Panc1 (cell line): Measurements from ENCODE around the gene ZNF664. TPM values are rescaled to one million over a fixed set of nuclear protein-coding genes. Genes with fewer than 3 reads are reported as not detected.

ENCODE experiments used
- ATAC-seq: fragments of 200-7000 bp; cut with Tn5 transposase; 2 replicates; pipeline ENCODE4 v1.9.1; 2020; ENCODE audit warnings: mild to moderate bottlenecking, moderate library complexity
- BruUV-seq: library from RNA; stranded (reverse); fragments of 400-500 nt; replicated peaks from 2 replicates; lab custom pipeline; 2021; lab: Mats Ljungman, UMichigan
- CTCF ChIA-PET: fragments of 300-600 bp; sonication (Branson Sonifier 250); formaldehyde crosslinking; loops from one replicate; lab custom pipeline; 2022; ENCODE audit warnings: antibody characterized with exemption; lab: Charles Lee
- POLR2A ChIA-PET: fragments of 300-600 bp; sonication (Branson Sonifier 250); formaldehyde crosslinking; loops from one replicate; lab custom pipeline; 2022; ENCODE audit warnings: antibody characterized with exemption; lab: Charles Lee
- DNase-seq: peaks from one replicate; pipeline ENCODE4 v3.0.0-alpha.2; 2010; ENCODE audit warnings: low read depth, low spot score
- H3K27ac ChIP-seq: 2 replicates; pipeline ENCODE4 v1.5.1; 2011; ENCODE audit warnings: mild to moderate bottlenecking, low read length, inconsistent platforms
- H3K27me3 ChIP-seq: fragments of 200-500 bp; sonication (Bioruptor generic); 2 replicates; pipeline ENCODE4 v1.6.0; 2014; ENCODE audit warnings: low read length, inconsistent platforms; ENCODE audit not compliant: control insufficient read depth, insufficient read depth
- H3K36me3 ChIP-seq: fragments of 200-500 bp; sonication (Bioruptor generic); 2 replicates; pipeline ENCODE4 v1.5.1; 2014; ENCODE audit warnings: inconsistent platforms, mild to moderate bottlenecking, low read length, moderate library complexity; ENCODE audit not compliant: control insufficient read depth, insufficient read depth
- H3K4me1 ChIP-seq: 2 replicates; pipeline ENCODE4 v1.5.1; 2011; ENCODE audit warnings: inconsistent platforms, mild to moderate bottlenecking, low read length, moderate library complexity; ENCODE audit not compliant: control insufficient read depth, insufficient read depth
- H3K4me3 ChIP-seq, 2 experiments: 2 replicates each; pipeline ENCODE4 v1.5.1; 2011 to 2012; ENCODE audit warnings: low read depth in 2 of 2, low read length in 2 of 2, mild to moderate bottlenecking in 2 of 2, inconsistent platforms in 1 of 2, moderate library complexity in 1 of 2
- H3K9me3 ChIP-seq: fragments of 200-500 bp; sonication (Bioruptor generic); 2 replicates; pipeline ENCODE4 v1.5.1; 2014; ENCODE audit warnings: low read depth, mild to moderate bottlenecking, inconsistent platforms, low read length, moderate library complexity; ENCODE audit not compliant: control insufficient read depth, insufficient read depth
- POLR2AphosphoS5 ChIP-seq: IDR thresholded peaks from 2 replicates; pipeline ENCODE4 v1.6.1; 2012; ENCODE audit warnings: mild to moderate bottlenecking, low read depth, low read length, moderate library complexity
- SIN3A ChIP-seq: IDR thresholded peaks from 2 replicates; pipeline ENCODE4 v1.6.1; 2012; ENCODE audit warnings: low read depth, mild to moderate bottlenecking, low read length, moderate library complexity, borderline replicate concordance; ENCODE audit not compliant: insufficient read depth
- TCF7L2 ChIP-seq: IDR thresholded peaks from 2 replicates; pipeline ENCODE4 v1.6.1; 2011; ENCODE audit warnings: mild to moderate bottlenecking, low read depth, low read length, inconsistent platforms
- in situ Hi-C: cut with HindIII; loops from 2 replicates; pipeline ENCODE4 v1.10.0; 2016; ENCODE audit warnings: low sequenced_read_pairs, low pct_unique_long_range_greater_than_20kb
- intact Hi-C: fragments of 100-400 bp; cut with micrococcal nuclease; formaldehyde crosslinking; loops from one replicate; pipeline ENCODE4 v1.10.0; 2022; ENCODE audit not compliant: unreplicated experiment
- total RNA-seq: library from RNA; stranded (reverse); gene quantifications from one replicate; pipeline ENCODE4 v1.2.1, GENCODE V29; 2021; ENCODE audit not compliant: unreplicated experiment
- TF ChIP-seq, protein P1 (sequence below), 2 experiments: IDR thresholded peaks; 2 replicates each; pipeline ENCODE4 v1.6.1; 2011 to 2012; ENCODE audit warnings: low read depth in 2 of 2, control low read depth in 1 of 2, low read length in 1 of 2, mild to moderate bottlenecking in 1 of 2, moderate library complexity in 1 of 2; ENCODE audit not compliant: insufficient read depth in 1 of 2
- TF ChIP-seq, protein P2 (sequence below): fragments of 450-650 bp; IDR thresholded peaks from 2 replicates; pipeline ENCODE4 v1.5.1; 2017; ENCODE audit warnings: mild to moderate bottlenecking

The ZNF664 gene
- total RNA-seq, 1 experiment from 2014 or later: 115 TPM

DNA sequence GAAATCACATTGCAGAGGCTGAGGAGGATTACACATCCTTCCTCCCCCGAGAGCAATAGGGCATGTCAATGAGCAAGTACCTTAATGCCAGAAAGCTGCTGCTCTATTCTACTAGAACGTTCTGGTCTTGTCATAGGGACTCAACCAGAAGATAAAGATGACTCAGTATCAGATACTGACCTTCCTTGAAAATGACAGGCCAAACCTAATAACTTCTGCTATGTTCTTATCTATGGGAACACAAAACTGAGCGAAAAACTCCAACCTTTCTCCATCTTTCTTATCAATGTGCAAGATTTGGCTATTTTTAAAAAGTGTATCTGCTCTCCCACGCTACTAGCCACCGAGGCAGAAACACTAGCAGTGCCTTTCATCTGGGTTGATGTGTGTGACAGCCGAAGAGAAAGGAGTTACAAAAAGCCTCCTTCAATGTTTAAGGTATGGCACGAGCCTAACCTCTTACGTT, 5.9 kb upstream of the ZNF664 start:
- H3K4me3 ChIP-seq: no peak overlapping the region
- ChIA-PET POLR2A (no interaction called here), CTCF (no interaction called here)
- H3K9me3 ChIP-seq: no peaks in the 10 kb centered on the region
- peaks cover 3% of the 10 kb centered on the region; the same call in 1 of the 2 replicates for H3K4me1 ChIP-seq
- no TSS peak for BruUV-seq
- H3K27me3 ChIP-seq: no peaks in the 10 kb centered on the region
- DNase-seq (no peak), ATAC-seq (no peak)
- in situ Hi-C loops: no loop called here
- intact Hi-C loops: no loop called here
- no peaks in the 10 kb centered on the region for H3K36me3 ChIP-seq
- H3K27ac ChIP-seq: no peak overlapping the region; the same call in 1 of the 2 replicates
- TF ChIP-seq, protein P1, sequence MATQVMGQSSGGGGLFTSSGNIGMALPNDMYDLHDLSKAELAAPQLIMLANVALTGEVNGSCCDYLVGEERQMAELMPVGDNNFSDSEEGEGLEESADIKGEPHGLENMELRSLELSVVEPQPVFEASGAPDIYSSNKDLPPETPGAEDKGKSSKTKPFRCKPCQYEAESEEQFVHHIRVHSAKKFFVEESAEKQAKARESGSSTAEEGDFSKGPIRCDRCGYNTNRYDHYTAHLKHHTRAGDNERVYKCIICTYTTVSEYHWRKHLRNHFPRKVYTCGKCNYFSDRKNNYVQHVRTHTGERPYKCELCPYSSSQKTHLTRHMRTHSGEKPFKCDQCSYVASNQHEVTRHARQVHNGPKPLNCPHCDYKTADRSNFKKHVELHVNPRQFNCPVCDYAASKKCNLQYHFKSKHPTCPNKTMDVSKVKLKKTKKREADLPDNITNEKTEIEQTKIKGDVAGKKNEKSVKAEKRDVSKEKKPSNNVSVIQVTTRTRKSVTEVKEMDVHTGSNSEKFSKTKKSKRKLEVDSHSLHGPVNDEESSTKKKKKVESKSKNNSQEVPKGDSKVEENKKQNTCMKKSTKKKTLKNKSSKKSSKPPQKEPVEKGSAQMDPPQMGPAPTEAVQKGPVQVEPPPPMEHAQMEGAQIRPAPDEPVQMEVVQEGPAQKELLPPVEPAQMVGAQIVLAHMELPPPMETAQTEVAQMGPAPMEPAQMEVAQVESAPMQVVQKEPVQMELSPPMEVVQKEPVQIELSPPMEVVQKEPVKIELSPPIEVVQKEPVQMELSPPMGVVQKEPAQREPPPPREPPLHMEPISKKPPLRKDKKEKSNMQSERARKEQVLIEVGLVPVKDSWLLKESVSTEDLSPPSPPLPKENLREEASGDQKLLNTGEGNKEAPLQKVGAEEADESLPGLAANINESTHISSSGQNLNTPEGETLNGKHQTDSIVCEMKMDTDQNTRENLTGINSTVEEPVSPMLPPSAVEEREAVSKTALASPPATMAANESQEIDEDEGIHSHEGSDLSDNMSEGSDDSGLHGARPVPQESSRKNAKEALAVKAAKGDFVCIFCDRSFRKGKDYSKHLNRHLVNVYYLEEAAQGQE (IDR thresholded peaks at IDR 0.05; ENCODE audit: insufficient read depth in 1 of 2, low read depth in 2 of 2, low read length in 1 of 2): no peak
- TF ChIP-seq, protein P2, sequence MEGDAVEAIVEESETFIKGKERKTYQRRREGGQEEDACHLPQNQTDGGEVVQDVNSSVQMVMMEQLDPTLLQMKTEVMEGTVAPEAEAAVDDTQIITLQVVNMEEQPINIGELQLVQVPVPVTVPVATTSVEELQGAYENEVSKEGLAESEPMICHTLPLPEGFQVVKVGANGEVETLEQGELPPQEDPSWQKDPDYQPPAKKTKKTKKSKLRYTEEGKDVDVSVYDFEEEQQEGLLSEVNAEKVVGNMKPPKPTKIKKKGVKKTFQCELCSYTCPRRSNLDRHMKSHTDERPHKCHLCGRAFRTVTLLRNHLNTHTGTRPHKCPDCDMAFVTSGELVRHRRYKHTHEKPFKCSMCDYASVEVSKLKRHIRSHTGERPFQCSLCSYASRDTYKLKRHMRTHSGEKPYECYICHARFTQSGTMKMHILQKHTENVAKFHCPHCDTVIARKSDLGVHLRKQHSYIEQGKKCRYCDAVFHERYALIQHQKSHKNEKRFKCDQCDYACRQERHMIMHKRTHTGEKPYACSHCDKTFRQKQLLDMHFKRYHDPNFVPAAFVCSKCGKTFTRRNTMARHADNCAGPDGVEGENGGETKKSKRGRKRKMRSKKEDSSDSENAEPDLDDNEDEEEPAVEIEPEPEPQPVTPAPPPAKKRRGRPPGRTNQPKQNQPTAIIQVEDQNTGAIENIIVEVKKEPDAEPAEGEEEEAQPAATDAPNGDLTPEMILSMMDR: no peak
- TF ChIP-seq TCF7L2: no peak
- no peak for TF ChIP-seq POLR2AphosphoS5
- no peak for TF ChIP-seq SIN3A

- ATAC-seq: no peak
- intact Hi-C loops: no loop called here
- CTCF ChIA-PET: no interaction called here
- TF ChIP-seq POLR2AphosphoS5: no peak
- TF ChIP-seq TCF7L2: no peak
- TF ChIP-seq, protein P2: no peak
- no peak for TF ChIP-seq SIN3A
- TF ChIP-seq, protein P1 (IDR thresholded peaks at IDR 0.05; ENCODE audit: insufficient read depth in 1 of 2, low read depth in 2 of 2, low read length in 1 of 2): no peak
- BruUV-seq: no TSS peak
- in situ Hi-C loops: no loop called here
- peaks cover 12% of the 10 kb centered on the region for H3K4me1 ChIP-seq
- H3K27me3 ChIP-seq: no peaks in the 10 kb centered on the region
- H3K27ac ChIP-seq: peak overlapping the region; percentile 60
- no peaks in the 10 kb centered on the region for H3K9me3 ChIP-seq
- peaks cover 8% of the 10 kb centered on the region for H3K36me3 ChIP-seq
- POLR2A ChIA-PET: no interaction called here
- peak overlapping the region; percentile 72 to 85 for H3K4me3 ChIP-seq
- DNase-seq: no peak
Observed at GRCh38 chr12:123971449-123971769, 1.6 kb upstream of the ZNF664 start.
